B cell (primary cell): ENCODE results near the gene PTPRN2. TPM values are rescaled to one million over a fixed set of nuclear protein-coding genes. Genes with fewer than 3 reads are reported as not detected.

Source experiments
- ATAC-seq: fragments of 200-7000 bp; cut with Tn5 transposase; one replicate; pipeline ENCODE4 v1.10.0; 2021; ENCODE audit warnings: low read depth, mild to moderate bottlenecking, moderate number of reproducible peaks, moderate library complexity
- CTCF ChIA-PET: fragments of 350-600 bp; sonication (Branson Sonifier 250); formaldehyde crosslinking; loops from one replicate; lab custom pipeline; 2021; ENCODE audit warnings: antibody characterized with exemption, inconsistent platforms; lab: Charles Lee
- POLR2A ChIA-PET: fragments of 350-600 bp; sonication (Branson Sonifier 250); formaldehyde crosslinking; loops from one replicate; lab custom pipeline; 2021; ENCODE audit warnings: antibody characterized with exemption; lab: Charles Lee
- DNase-seq: peaks from one replicate; pipeline ENCODE4 v3.0.0; 2013
- H2AFZ ChIP-seq: 2 replicates; pipeline ENCODE4 v1.6.1; 2012; ENCODE audit warnings: mild to moderate bottlenecking, low read depth, low read length; ENCODE audit not compliant: insufficient read depth, poor library complexity, severe bottlenecking
- H3K27ac ChIP-seq, 2 donors: 1 replicate in 1 of 2; 2 replicates in 1 of 2; pipeline ENCODE4 v1.5.1; 2012 to 2013; ENCODE audit warnings: low read length in 2 of 2, mild to moderate bottlenecking in 2 of 2, moderate library complexity in 1 of 2
- H3K27me3 ChIP-seq, 4 experiments: fragments of 200-600 bp in 1 of 4; sonication (generic) in 1 of 4; replicated peaks in 1 of 4; 1 replicate in 2 of 4; 2 replicates in 2 of 4; pipeline versions ENCODE4 v1.6.1 to v1.7.0; 2013 to 2016; ENCODE audit warnings: low read length in 3 of 4, mild to moderate bottlenecking in 2 of 4, mixed read lengths in 1 of 4, moderate library complexity in 1 of 4; ENCODE audit not compliant: insufficient read depth in 4 of 4, control insufficient read depth in 3 of 4; ENCODE audit errors: control extremely low read depth in 1 of 4
- H3K36me3 ChIP-seq, 2 experiments: replicated peaks in 1 of 2; 1 replicate in 1 of 2; 2 replicates in 1 of 2; pipeline versions ENCODE4 v1.6.1 to v1.7.1; 2013; ENCODE audit warnings: low read length in 1 of 2; ENCODE audit not compliant: insufficient read depth in 2 of 2, control insufficient read depth in 1 of 2; ENCODE audit errors: control extremely low read depth in 1 of 2, extremely low read depth in 1 of 2
- H3K4me1 ChIP-seq, 2 donors: fragments of 200-600 bp in 1 of 2; sonication (generic) in 1 of 2; 1 replicate in 1 of 2; 2 replicates in 1 of 2; pipeline versions ENCODE4 v1.5.1 to v1.6.1; 2013 to 2017; ENCODE audit warnings: low read length in 2 of 2; ENCODE audit not compliant: control insufficient read depth in 2 of 2, insufficient read depth in 2 of 2
- H3K4me2 ChIP-seq: replicated peaks from 2 replicates; pipeline ENCODE3; 2012; ENCODE audit warnings: mild to moderate bottlenecking, low read depth, low read length; ENCODE audit not compliant: poor library complexity, severe bottlenecking
- H3K4me3 ChIP-seq, 5 experiments: fragments of 200-600 bp in 1 of 5; sonication (generic) in 1 of 5; 1 replicate in 3 of 5; 2 replicates in 2 of 5; pipeline versions ENCODE4 v1.5.1 to v1.7.0; 2011 to 2016; ENCODE audit warnings: low read length in 4 of 5, mild to moderate bottlenecking in 4 of 5, low read depth in 2 of 5, control low read depth in 1 of 5, moderate library complexity in 1 of 5; ENCODE audit not compliant: insufficient read depth in 1 of 5; ENCODE audit errors: control extremely low read depth in 1 of 5, extremely low read depth in 1 of 5
- H3K79me2 ChIP-seq: fragments of 200-600 bp; sonication (generic); one replicate; pipeline ENCODE4 v1.6.0; 2016; ENCODE audit warnings: low read length; ENCODE audit not compliant: control insufficient read depth, insufficient read depth
- H3K9ac ChIP-seq: fragments of 200-600 bp; sonication (generic); 2 replicates; pipeline ENCODE4 v1.6.1; 2017; ENCODE audit warnings: mild to moderate bottlenecking, low read length, moderate library complexity
- H3K9me3 ChIP-seq, 3 donors: one replicate each; pipeline versions ENCODE4 v1.6.1 to v1.7.1; 2013; ENCODE audit warnings: low read length in 2 of 3; ENCODE audit not compliant: control insufficient read depth in 2 of 3, insufficient read depth in 1 of 3; ENCODE audit errors: control extremely low read depth in 1 of 3
- H4K20me1 ChIP-seq: 2 replicates; pipeline ENCODE4 v1.6.0; 2012; ENCODE audit warnings: mild to moderate bottlenecking, low read length; ENCODE audit not compliant: insufficient read depth, control insufficient read depth, poor library complexity, severe bottlenecking
- H3K27ac Mint-ChIP-seq: one replicate; pipeline ENCODE4 v1.8.0; 2021; ENCODE audit warnings: mixed read lengths
- H3K27me3 Mint-ChIP-seq: one replicate; pipeline ENCODE4 v1.8.0; 2021; ENCODE audit warnings: mixed read lengths
- H3K4me1 Mint-ChIP-seq: one replicate; pipeline ENCODE4 v1.8.0; 2021; ENCODE audit warnings: mixed read lengths
- H3K4me3 Mint-ChIP-seq: one replicate; pipeline ENCODE4 v1.8.0; 2021; ENCODE audit warnings: mixed read lengths
- H3K9me3 Mint-ChIP-seq: one replicate; pipeline ENCODE4 v1.8.0; 2022; ENCODE audit warnings: mixed read lengths; ENCODE audit not compliant: insufficient read depth
- EZH2 ChIP-seq: IDR thresholded peaks from 2 replicates; pipeline ENCODE4 v1.6.1; 2012; ENCODE audit warnings: borderline replicate concordance, low read depth, mild to moderate bottlenecking, moderate library complexity, low read length; ENCODE audit not compliant: insufficient read depth, poor library complexity, severe bottlenecking
- WGBS: methylation state at CpG from one replicate; pipeline ENCODE4 v1.1.5; 2013; ENCODE audit warnings: missing lambda C conversion rate; ENCODE audit not compliant: insufficient coverage; 5-methylcytosine and 5-hydroxymethylcytosine counted together
- intact Hi-C: fragments of 100-400 bp; cut with micrococcal nuclease; formaldehyde crosslinking; loops from one replicate; pipeline ENCODE4 v1.10.0; 2022
- polyA plus RNA-seq: library from polyadenylated mRNA; depleted of rRNA; stranded (reverse); fragments of >200 nt; gene quantifications from 2 replicates; pipeline ENCODE4 v1.2.3, GENCODE V29; 2012
- total RNA-seq, 2 donors: library from RNA; stranded (reverse); fragments of 120-200 nt in 1 of 2; gene quantifications; 1 replicate in 1 of 2; 2 replicates in 1 of 2; pipeline versions ENCODE4 v1.2.3 to v1.2.4, GENCODE V29; 2013 to 2022
- TF ChIP-seq, protein P1 (sequence below): fragments of 200-600 bp; IDR thresholded peaks from one replicate; pipeline ENCODE4 v1.8.0; 2022; ENCODE audit warnings: antibody characterized with exemption, mild to moderate bottlenecking

The PTPRN2 gene
- total and polyA plus RNA-seq, 2 donors (not counting 1 experiment from before 2014, with no cell fraction given) = 2.0 to 5.0 TPM

- H3K27me3 Mint-ChIP-seq = no peaks in the 10 kb centered on the region
- 88% methylated on average over 5 of the region's 5 CpGs for WGBS
These were observed 1014.4 kb downstream of the PTPRN2 start for GRCh38 chr7:157573244-157573643.

GRCh38 chr7:157572622-157573021 is 1015.0 kb downstream of the PTPRN2 start:
- no peaks in the 10 kb centered on the region for H4K20me1 ChIP-seq
- Mint-ChIP-seq H3K27me3 (no peaks in the 10 kb centered on the region), H3K9me3 (no peaks in the 10 kb centered on the region), H3K4me3 (no peak overlapping the region), H3K27ac (no peak overlapping the region), H3K4me1 (peaks cover 26% of the 10 kb centered on the region)
- no peak for ATAC-seq
- no peak overlapping the region for H2AFZ ChIP-seq
- TF ChIP-seq, protein P1, sequence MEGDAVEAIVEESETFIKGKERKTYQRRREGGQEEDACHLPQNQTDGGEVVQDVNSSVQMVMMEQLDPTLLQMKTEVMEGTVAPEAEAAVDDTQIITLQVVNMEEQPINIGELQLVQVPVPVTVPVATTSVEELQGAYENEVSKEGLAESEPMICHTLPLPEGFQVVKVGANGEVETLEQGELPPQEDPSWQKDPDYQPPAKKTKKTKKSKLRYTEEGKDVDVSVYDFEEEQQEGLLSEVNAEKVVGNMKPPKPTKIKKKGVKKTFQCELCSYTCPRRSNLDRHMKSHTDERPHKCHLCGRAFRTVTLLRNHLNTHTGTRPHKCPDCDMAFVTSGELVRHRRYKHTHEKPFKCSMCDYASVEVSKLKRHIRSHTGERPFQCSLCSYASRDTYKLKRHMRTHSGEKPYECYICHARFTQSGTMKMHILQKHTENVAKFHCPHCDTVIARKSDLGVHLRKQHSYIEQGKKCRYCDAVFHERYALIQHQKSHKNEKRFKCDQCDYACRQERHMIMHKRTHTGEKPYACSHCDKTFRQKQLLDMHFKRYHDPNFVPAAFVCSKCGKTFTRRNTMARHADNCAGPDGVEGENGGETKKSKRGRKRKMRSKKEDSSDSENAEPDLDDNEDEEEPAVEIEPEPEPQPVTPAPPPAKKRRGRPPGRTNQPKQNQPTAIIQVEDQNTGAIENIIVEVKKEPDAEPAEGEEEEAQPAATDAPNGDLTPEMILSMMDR = no peak
- no peak for TF ChIP-seq EZH2
- 94% methylated on average over 11 of the region's 14 CpGs for WGBS
- no peak overlapping the region for H3K27ac ChIP-seq
- H3K4me2 ChIP-seq = no peak overlapping the region
- intact Hi-C loops = no loop called here
- H3K4me1 ChIP-seq = peaks cover 9 to 15% of the 10 kb centered on the region in 2 donors
- no peak overlapping the region for H3K4me3 ChIP-seq
- H3K36me3 ChIP-seq = no peaks in the 10 kb centered on the region
- H3K27me3 ChIP-seq = no peaks in the 10 kb centered on the region
- H3K9ac ChIP-seq = no peak overlapping the region
- CTCF ChIA-PET = no interaction called here
- H3K79me2 ChIP-seq = peaks cover 6% of the 10 kb centered on the region
- no peak for DNase-seq
- POLR2A ChIA-PET = no interaction called here
- peaks cover 0 to 7% (median 0%) of the 10 kb centered on the region in 3 donors for H3K9me3 ChIP-seq

More at GRCh38 chr7:157573244-157573643, 1014.4 kb downstream of the PTPRN2 start:
- H3K27ac Mint-ChIP-seq = no peak overlapping the region
- DNase-seq = no peak
- ChIA-PET CTCF (no interaction called here), POLR2A (no interaction called here)
- H3K4me3 Mint-ChIP-seq = no peak overlapping the region
- H3K79me2 ChIP-seq = peaks cover 2% of the 10 kb centered on the region
- no peaks in the 10 kb centered on the region for H3K27me3 ChIP-seq
- H3K9ac ChIP-seq = no peak overlapping the region
- H4K20me1 ChIP-seq = no peaks in the 10 kb centered on the region
- H3K9me3 Mint-ChIP-seq = no peaks in the 10 kb centered on the region
- H3K27ac ChIP-seq = no peak overlapping the region
- peaks cover 0 to 7% (median 0%) of the 10 kb centered on the region in 3 donors for H3K9me3 ChIP-seq
- no peaks in the 10 kb centered on the region for H3K36me3 ChIP-seq
- intact Hi-C loops = no loop called here
- TF ChIP-seq, protein P1 = no peak
- TF ChIP-seq EZH2 = no peak
- H2AFZ ChIP-seq = no peak overlapping the region
- peaks cover 3 to 9% of the 10 kb centered on the region in 2 donors for H3K4me1 ChIP-seq
- H3K4me2 ChIP-seq = no peak overlapping the region
- peaks cover 19% of the 10 kb centered on the region for H3K4me1 Mint-ChIP-seq
- no peak for ATAC-seq
- no peak overlapping the region for H3K4me3 ChIP-seq
